LNCAP (cell line): ENCODE data around the gene CHL1.

Experiments
- CTCF ChIP-seq: fragments of 450-650 bp; IDR thresholded peaks from 2 replicates; pipeline ENCODE4 v1.5.1; 2017; ENCODE audit warnings: mild to moderate bottlenecking

CHL1 gene

GRCh38 chr3:184976-185375, 11.6 kb upstream of the CHL1 start:
- TF ChIP-seq CTCF: no peak

- no peak for TF ChIP-seq CTCF
These were observed 4.2 kb upstream of the CHL1 start for GRCh38 chr3:192215-192929.

- no peak for TF ChIP-seq CTCF
These were observed 2.6 kb upstream of the CHL1 start for GRCh38 chr3:194001-194400.

GRCh38 chr3:194421-194820, 2.1 kb upstream of the CHL1 start:
- no peak for TF ChIP-seq CTCF

GRCh38 chr3:195666-196065, 897 bp upstream of the CHL1 start:
- TF ChIP-seq CTCF: no peak

GRCh38 chr3:197149-197827, 725 bp downstream of the CHL1 start:
- no peak for TF ChIP-seq CTCF

- no peak for TF ChIP-seq CTCF
These were observed 1.4 kb downstream of the CHL1 start for GRCh38 chr3:197828-198491.
